GM23338 (cell line): ENCODE measurements around the gene KDM4F. TPM values are rescaled to one million over a fixed set of nuclear protein-coding genes. Genes with fewer than 3 reads are reported as not detected.

ENCODE experiments used
- ATAC-seq: fragments of 200-7000 bp; cut with Tn5 transposase; 3 replicates; pipeline ENCODE4 v1.9.1; 2020
- DNase-seq: peaks from one replicate; pipeline ENCODE4 v3.0.0-alpha.2; 2015; ENCODE audit warnings: low spot score
- H2AFZ ChIP-seq: fragments of 200-600 bp; sonication (generic); 2 replicates; pipeline ENCODE4 v1.8.0; 2016; ENCODE audit warnings: antibody characterized with exemption, mild to moderate bottlenecking, moderate library complexity
- H3F3A ChIP-seq: fragments of 200-600 bp; sonication (generic); replicated peaks from 2 replicates; pipeline ENCODE4 v1.8.0; 2017; ENCODE audit warnings: antibody characterized with exemption, mixed run types, low read depth
- H3K27ac ChIP-seq: fragments of 200-600 bp; sonication (generic); 2 replicates; pipeline ENCODE4 v1.6.1; 2016; ENCODE audit warnings: low read depth
- H3K27me3 ChIP-seq: fragments of 200-600 bp; sonication (generic); 2 replicates; pipeline ENCODE4 v1.8.0; 2016; ENCODE audit warnings: mild to moderate bottlenecking, mixed run types, moderate library complexity; ENCODE audit not compliant: insufficient read depth
- H3K36me3 ChIP-seq: fragments of 200-600 bp; sonication (generic); 2 replicates; pipeline ENCODE4 v1.8.0; 2016; ENCODE audit warnings: mild to moderate bottlenecking; ENCODE audit not compliant: insufficient read depth
- H3K4me1 ChIP-seq: fragments of 200-600 bp; sonication (generic); 2 replicates; pipeline ENCODE4 v1.8.0; 2016; ENCODE audit warnings: mild to moderate bottlenecking, moderate library complexity; ENCODE audit not compliant: insufficient read depth
- H3K4me2 ChIP-seq: fragments of 200-600 bp; sonication (generic); 2 replicates; pipeline ENCODE4 v1.7.1; 2017; ENCODE audit warnings: mixed run types
- H3K4me3 ChIP-seq: fragments of 200-600 bp; sonication (generic); 2 replicates; pipeline ENCODE4 v1.6.1; 2016; ENCODE audit warnings: mixed run types
- H3K79me2 ChIP-seq: fragments of 200-600 bp; sonication (generic); replicated peaks from 2 replicates; pipeline ENCODE4 v1.8.0; 2017; ENCODE audit warnings: mild to moderate bottlenecking; ENCODE audit not compliant: insufficient read depth
- H3K9me2 ChIP-seq: fragments of 200-600 bp; sonication (generic); 2 replicates; pipeline ENCODE4 v1.8.0; 2017; ENCODE audit not compliant: insufficient read depth
- H4K20me1 ChIP-seq: fragments of 200-600 bp; sonication (generic); replicated peaks from 2 replicates; pipeline ENCODE4 v1.8.0; 2017; ENCODE audit warnings: mild to moderate bottlenecking; ENCODE audit not compliant: insufficient read depth
- H3K27ac Mint-ChIP-seq: 2 replicates; pipeline ENCODE4 v1.8.0; 2020; ENCODE audit warnings: inconsistent platforms, mild to moderate bottlenecking, moderate library complexity, mixed read lengths
- H3K27me3 Mint-ChIP-seq: 3 replicates; pipeline ENCODE4 v1.8.0; 2022; ENCODE audit warnings: low read depth, mild to moderate bottlenecking, moderate library complexity, mixed read lengths, inconsistent platforms; ENCODE audit not compliant: insufficient read depth, poor library complexity
- H3K36me3 Mint-ChIP-seq: 3 replicates; pipeline ENCODE4 v1.8.0; 2021; ENCODE audit warnings: low read depth, mild to moderate bottlenecking, inconsistent platforms, moderate library complexity, mixed read lengths
- H3K4me1 Mint-ChIP-seq: 3 replicates; pipeline ENCODE4 v1.8.0; 2020; ENCODE audit warnings: mild to moderate bottlenecking, inconsistent platforms, mixed read lengths
- H3K4me3 Mint-ChIP-seq: 3 replicates; pipeline ENCODE4 v1.8.0; 2021; ENCODE audit warnings: moderate library complexity, mild to moderate bottlenecking, inconsistent platforms, mixed read lengths
- H3K9me3 Mint-ChIP-seq: 3 replicates; pipeline ENCODE4 v1.8.0; 2020; ENCODE audit warnings: moderate library complexity, mild to moderate bottlenecking, inconsistent platforms, mixed read lengths
- CREB1 ChIP-seq: fragments of 250-450 bp; sonication (Bioruptor Pico); IDR thresholded peaks from 2 replicates; pipeline ENCODE4 v1.5.0; 2020; ENCODE audit warnings: low read depth, mild to moderate bottlenecking, moderate library complexity
- ETS1 ChIP-seq: IDR thresholded peaks from 2 replicates; pipeline ENCODE4 v1.6.1; 2016; ENCODE audit warnings: antibody characterized with exemption
- EZH2 ChIP-seq: fragments of 200-600 bp; sonication (generic); IDR thresholded peaks from one replicate; pipeline ENCODE4 v1.8.0; 2017; ENCODE audit warnings: antibody characterized with exemption, mild to moderate bottlenecking, low read depth; ENCODE audit not compliant: unreplicated experiment
- EZH2phosphoT487 ChIP-seq: fragments of 200-600 bp; sonication (generic); IDR thresholded peaks from one replicate; pipeline ENCODE4 v1.8.1; 2018; ENCODE audit warnings: antibody characterized with exemption; ENCODE audit not compliant: unreplicated experiment
- JUNB ChIP-seq: IDR thresholded peaks from one replicate; pipeline ENCODE4 v1.6.1; 2016; ENCODE audit warnings: antibody characterized with exemption; ENCODE audit not compliant: unreplicated experiment
- NANOG ChIP-seq: IDR thresholded peaks from 2 replicates; pipeline ENCODE4 v1.6.1; 2016; ENCODE audit warnings: antibody characterized with exemption, borderline replicate concordance
- POLR2AphosphoS5 ChIP-seq: IDR thresholded peaks from 2 replicates; pipeline ENCODE4 v1.6.1; 2016; ENCODE audit warnings: antibody characterized with exemption, low read depth
- REST ChIP-seq: IDR thresholded peaks from one replicate; pipeline ENCODE4 v1.6.1; 2018; ENCODE audit warnings: antibody characterized with exemption; ENCODE audit not compliant: unreplicated experiment
- STAT1 ChIP-seq: IDR thresholded peaks from one replicate; pipeline ENCODE4 v1.6.1; 2016; ENCODE audit warnings: antibody characterized with exemption; ENCODE audit not compliant: unreplicated experiment
- ZNF114 ChIP-seq: fragments of 250-450 bp; sonication (Bioruptor Pico); IDR thresholded peaks from 2 replicates; pipeline ENCODE4 v1.5.0; 2020; ENCODE audit warnings: mild to moderate bottlenecking, moderate library complexity
- ZNF331 ChIP-seq: fragments of 250-450 bp; sonication (Bioruptor Pico); IDR thresholded peaks from 2 replicates; pipeline ENCODE4 v1.5.0; 2020; ENCODE audit warnings: low read depth, mild to moderate bottlenecking, moderate library complexity
- ZNF462 ChIP-seq: fragments of 250-450 bp; sonication (Bioruptor Pico); IDR thresholded peaks from 2 replicates; pipeline ENCODE4 v1.5.0; 2020; ENCODE audit warnings: mild to moderate bottlenecking, moderate library complexity
- polyA plus RNA-seq: library from polyadenylated mRNA; unstranded; fragments of >200 nt; fragmentation: Nextera tagmentation; extraction: Ambion mirVana; gene quantifications from 2 replicates; pipeline ENCODE4 v1.2.1, GENCODE V29; 2016
- total RNA-seq: library from RNA; depleted of rRNA; stranded (reverse); fragments of >200 nt; shearing (Covaris generic); gene quantifications from 2 replicates; pipeline ENCODE4 v1.2.3, GENCODE V29; 2014
- TF ChIP-seq, protein P1 (sequence below), 2 experiments: fragments of 200-600 bp in 1 of 2; sonication (generic) in 1 of 2; conservative IDR thresholded peaks; 2 replicates each; pipeline versions ENCODE4 v1.5.1 to v1.6.1; 2016 to 2017; ENCODE audit warnings: antibody characterized with exemption in 2 of 2, low read depth in 2 of 2, mild to moderate bottlenecking in 2 of 2, moderate library complexity in 1 of 2

Gene KDM4F
- total and polyA plus RNA-seq, 2 experiments from 2014 or later, result not detected

- H3K4me1 ChIP-seq, result peaks cover 12% of the 10 kb centered on the region
- peaks cover 17% of the 10 kb centered on the region for H3K27me3 Mint-ChIP-seq
These were observed 37.8 kb downstream of the KDM4F start for GRCh38 chr11:95086836-95087570.

More at GRCh38 chr11:95086836-95087570, 37.8 kb downstream of the KDM4F start:
- H3K9me2 ChIP-seq, result no peaks in the 10 kb centered on the region
- peaks cover 25% of the 10 kb centered on the region for H3K4me1 Mint-ChIP-seq
- H3F3A ChIP-seq, result peaks cover 4% of the 10 kb centered on the region; the same call in 1 of the 2 replicates
- no peak overlapping the region for H3K27ac Mint-ChIP-seq
- H3K36me3 Mint-ChIP-seq, result no peaks in the 10 kb centered on the region; the same call in 2 of the 3 replicates
- ATAC-seq (no peak), DNase-seq (no peak)
- H3K4me3 ChIP-seq, result no peak overlapping the region
- TF ChIP-seq ZNF114, result no peak
- TF ChIP-seq ZNF331, result no peak
- TF ChIP-seq ETS1, result no peak
- no peak for TF ChIP-seq CREB1 (CRISPR knock-in tag)
- TF ChIP-seq POLR2AphosphoS5, result no peak
- TF ChIP-seq, protein P1, sequence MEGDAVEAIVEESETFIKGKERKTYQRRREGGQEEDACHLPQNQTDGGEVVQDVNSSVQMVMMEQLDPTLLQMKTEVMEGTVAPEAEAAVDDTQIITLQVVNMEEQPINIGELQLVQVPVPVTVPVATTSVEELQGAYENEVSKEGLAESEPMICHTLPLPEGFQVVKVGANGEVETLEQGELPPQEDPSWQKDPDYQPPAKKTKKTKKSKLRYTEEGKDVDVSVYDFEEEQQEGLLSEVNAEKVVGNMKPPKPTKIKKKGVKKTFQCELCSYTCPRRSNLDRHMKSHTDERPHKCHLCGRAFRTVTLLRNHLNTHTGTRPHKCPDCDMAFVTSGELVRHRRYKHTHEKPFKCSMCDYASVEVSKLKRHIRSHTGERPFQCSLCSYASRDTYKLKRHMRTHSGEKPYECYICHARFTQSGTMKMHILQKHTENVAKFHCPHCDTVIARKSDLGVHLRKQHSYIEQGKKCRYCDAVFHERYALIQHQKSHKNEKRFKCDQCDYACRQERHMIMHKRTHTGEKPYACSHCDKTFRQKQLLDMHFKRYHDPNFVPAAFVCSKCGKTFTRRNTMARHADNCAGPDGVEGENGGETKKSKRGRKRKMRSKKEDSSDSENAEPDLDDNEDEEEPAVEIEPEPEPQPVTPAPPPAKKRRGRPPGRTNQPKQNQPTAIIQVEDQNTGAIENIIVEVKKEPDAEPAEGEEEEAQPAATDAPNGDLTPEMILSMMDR (conservative IDR thresholded peaks at IDR 0.05; ENCODE audit: low read depth in 2 of 2), result no peak
- TF ChIP-seq NANOG, result no peak
- TF ChIP-seq EZH2, result no peak
- TF ChIP-seq STAT1, result no peak
- TF ChIP-seq REST, result no peak
- no peak for TF ChIP-seq JUNB
- TF ChIP-seq EZH2phosphoT487, result no peak
- TF ChIP-seq ZNF462 (CRISPR knock-in tag), result no peak
- H4K20me1 ChIP-seq, result no peaks in the 10 kb centered on the region
- no peak overlapping the region for H3K4me2 ChIP-seq
- no peaks in the 10 kb centered on the region for H3K79me2 ChIP-seq
- peaks cover 32% of the 10 kb centered on the region for H3K27me3 ChIP-seq
- no peaks in the 10 kb centered on the region for H3K36me3 ChIP-seq
- H3K9me3 Mint-ChIP-seq, result no peaks in the 10 kb centered on the region
- H3K4me3 Mint-ChIP-seq, result no peak overlapping the region
- H3K27ac ChIP-seq, result no peak overlapping the region
- H2AFZ ChIP-seq, result no peak overlapping the region
